HG03095 (cell line): ENCODE data around the gene OR51B6.
A peak's percentile ranks its signal among the peaks of the same experiment; 100 is the strongest.
"Not testable (repeated sequence)": the region's sequence is repeated elsewhere in the genome, so short reads cannot be mapped to it uniquely, and the experiment has no call there.

Experiments used
- ATAC-seq: cut with Tn5 transposase; IDR thresholded peaks from one replicate; pipeline ENCODE4 v1.9.1; 2021; ENCODE audit warnings: moderate library complexity; ENCODE audit not compliant: unreplicated experiment

OR51B6 gene

DNA sequence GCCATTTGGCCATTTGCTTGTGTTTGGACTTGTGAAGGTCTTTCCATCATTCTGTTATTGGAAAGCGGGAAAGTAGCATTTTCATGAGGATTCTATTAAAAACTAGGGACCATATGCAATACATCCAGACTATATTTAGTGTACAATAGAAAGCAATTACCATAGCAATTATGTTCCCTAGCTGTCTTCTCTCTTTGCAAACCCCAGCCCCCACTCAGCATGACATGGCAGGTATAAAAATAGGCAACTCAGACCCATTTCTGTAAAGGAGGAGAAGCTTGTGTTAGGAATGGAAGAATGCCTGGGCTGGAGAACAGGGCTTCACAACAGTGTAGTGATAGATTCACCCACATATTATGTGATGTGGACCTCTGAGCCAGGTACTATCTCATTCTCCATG, 12.4 kb downstream of the OR51B6 start:
- ATAC-seq = no peak

DNA sequence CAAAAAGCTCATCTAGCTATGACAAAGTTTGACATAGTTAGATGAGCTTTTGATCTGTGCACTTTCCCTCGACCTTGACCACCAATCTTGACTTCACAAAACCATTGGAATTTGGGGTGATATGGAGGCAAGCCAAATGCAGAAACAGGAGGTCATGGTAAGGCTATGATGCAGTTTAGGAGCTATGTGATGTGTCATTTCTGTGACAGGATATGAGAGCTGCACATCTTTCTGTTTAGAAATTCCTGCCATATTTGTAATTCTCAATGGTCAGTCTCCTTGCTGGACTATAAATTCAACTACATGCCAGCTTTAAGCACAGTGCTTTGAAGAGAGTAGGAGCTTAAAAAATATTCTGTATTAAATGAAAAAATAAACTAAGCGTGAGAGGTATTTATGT, 12.9 kb downstream of the OR51B6 start:
- no peak for ATAC-seq

DNA sequence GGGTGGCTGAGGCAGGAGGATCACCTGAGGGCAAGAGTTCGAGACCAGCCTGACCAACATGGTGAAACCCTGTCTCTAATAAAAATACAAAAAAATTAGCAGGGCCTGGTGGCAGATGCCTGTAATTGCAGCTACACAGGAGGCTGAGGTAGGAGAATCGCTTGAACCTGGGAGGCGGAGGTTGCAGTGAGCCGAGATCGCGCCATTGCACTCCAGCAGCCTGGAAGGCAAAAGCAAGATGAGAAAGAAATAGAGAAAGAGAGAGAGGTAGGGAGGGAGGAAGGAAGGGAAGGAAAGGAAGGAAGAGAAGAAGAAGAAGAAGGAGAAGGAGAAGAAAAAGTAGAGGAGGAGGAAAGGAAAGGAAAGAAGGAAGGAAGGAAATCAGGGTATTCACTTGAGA, 15.1 kb downstream of the OR51B6 start:
- not testable (repeated sequence) for ATAC-seq

DNA sequence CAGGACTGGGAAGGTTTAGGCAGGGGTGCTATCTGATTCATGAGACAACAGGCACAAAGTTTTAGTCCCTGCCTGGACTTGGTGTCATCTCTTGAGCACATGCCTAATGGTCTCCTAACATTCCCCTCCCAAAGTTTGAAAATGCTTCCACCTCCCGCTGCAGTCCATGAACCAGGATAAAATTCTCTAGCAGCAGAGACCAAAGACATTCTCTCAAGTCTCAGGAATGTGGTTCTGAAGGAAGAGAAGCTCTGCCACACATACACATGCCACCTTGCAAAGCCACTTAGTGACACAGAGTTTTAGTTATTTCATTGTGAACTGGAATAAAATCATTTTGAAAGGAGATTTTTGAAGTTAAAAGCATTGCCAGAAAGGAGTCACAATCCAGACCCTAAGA, 15.5 kb downstream of the OR51B6 start:
- no peak for ATAC-seq

DNA sequence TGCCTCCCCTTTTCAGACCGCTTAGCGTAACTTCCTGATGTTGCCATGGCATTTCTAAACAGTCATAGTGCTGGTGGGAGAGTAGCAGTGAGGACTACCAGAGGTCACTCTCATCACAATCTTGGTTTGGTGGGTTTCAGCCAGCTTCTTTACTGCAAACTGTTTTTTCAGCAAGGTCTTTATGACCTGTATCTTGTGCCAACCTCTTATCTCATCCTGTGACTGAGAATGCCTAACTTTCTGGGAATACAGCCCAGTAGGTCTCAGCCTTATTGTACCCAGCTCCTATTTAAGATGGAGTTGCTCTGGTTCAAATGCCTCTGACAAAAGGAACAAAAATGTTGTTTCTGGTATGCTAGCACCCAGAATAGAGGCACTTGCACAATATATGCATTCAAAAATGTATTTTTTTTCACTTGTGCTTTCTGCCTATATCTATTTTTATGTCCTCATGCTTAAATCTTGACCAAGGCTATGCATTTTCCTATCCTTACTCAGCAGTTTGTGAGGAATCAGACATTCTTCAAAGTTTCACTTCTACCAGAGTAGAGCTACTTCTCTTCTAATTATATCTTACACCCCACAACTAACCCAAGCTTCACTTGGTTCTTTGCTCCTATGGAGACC, 16.3 kb downstream of the OR51B6 start:
- no peak for ATAC-seq

DNA sequence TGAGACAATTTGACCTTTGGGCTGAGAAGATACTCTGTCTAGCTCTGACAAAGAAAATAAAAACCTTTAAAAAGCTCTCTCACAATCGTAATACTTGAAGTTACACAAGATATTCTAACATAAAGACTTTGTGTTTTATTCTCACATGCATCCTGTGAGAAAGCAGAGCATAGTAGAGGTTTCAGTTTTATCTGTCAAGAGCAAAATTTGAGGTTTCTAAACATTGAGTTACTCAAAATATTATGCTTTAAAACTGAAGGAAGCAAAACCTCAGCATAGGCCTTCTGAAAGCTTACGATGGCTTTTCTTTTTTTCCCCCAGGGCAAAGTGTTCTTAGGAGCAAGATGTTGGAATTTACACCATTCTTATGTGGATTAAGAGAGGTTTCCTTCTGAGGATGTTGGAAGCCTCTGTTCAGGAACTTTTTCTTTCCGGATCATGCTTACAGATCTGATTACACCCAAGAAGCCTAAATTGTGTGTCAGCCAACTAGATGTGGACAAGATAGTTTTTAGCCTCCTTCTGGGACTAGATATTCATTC, 17.3 kb downstream of the OR51B6 start:
- ATAC-seq = peak; percentile 60

DNA sequence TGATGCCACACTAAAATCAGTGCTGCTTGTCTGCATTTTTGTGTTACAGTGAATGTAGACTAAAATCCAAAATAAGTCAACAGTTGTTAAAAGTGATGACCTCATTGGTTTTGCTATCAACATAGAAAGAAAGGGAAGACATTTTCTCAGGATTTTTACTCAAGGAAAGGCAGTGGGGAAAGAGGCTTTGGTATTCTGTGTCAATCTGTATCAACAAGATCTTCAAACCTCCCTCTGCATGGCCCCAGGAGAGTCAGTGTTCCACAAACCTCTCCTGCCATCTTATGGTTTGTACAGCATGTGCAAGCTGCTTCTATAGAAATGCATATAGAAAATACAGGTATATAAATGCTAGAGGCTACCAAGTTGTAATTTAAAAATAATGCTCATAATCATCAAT, 18.5 kb downstream of the OR51B6 start:
- no peak for ATAC-seq

DNA sequence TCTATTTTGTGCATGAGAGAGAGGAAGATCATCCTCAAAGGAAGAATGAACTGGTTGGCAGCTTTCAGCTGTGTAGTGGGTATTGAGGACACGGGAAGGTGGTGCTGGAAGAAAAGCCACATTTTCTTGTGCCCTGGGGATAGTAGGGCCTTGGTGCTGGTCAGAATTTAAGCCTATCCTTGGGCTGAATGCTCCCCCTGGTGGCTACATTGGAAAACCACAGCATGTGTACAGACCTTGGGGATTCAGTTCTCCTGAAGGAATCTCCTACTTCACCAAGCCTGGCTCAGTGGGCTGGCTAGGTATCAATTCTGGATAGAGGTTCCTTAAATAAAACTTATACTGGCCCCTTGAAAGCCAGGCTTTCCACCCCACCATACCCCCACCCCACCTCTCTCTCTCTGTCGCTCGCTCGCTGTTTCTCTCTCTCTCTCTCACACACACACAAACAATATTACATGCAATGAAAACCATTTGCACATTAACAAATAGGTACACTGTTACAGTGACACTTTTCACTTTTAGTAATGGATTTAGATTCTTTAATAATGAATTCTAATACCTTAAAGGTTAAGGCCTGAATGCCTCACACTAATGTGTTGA, 29.5 kb downstream of the OR51B6 start:
- peak; percentile 75 for ATAC-seq

DNA sequence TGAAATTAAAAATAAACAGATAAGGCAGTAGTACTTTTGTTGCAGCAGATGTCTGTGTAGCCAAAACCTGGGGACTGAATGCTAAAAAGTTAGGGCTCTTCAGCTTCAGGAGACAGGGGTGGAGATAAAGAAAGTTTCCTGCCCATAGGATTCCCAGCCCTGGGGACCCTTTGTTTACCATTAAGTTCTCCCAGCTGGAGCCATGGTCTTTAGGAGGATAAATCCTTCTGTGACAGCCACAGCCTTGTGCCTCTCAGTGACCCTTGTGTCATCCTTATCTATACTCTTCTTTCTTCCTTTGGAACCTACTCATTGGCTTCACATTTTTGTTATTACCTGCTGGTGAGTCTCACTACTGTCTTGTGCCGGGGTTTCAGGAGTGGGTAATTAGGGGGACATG, 32.3 kb downstream of the OR51B6 start, which contains the start of gene OR51M1:
TSS of gene OR51M1 (plus strand) at position 237 of the 400 bp plus-strand sequence. CDS start 5,587 bp downstream, outside the sequence.
- no peak for ATAC-seq

DNA sequence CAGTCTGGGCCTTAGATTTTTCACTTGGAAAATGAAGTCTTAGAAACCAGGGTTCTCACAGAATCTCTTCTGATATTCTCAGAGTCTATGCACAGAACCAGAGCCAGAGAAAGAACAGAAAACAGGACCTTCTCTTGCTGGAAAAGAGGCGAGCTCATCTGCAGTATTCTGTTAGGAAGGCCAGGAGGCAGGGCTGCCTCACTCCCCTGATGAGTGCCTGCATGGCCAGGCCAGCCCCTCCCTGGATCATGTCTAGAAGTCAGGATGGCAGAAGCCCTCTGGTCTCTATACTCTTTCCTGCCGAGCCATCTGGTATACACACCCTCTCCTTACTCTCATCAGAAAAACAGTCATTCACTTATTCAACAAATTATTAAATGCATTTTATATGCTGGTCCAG, 33.0 kb downstream of the OR51B6 start:
- ATAC-seq = no peak

DNA sequence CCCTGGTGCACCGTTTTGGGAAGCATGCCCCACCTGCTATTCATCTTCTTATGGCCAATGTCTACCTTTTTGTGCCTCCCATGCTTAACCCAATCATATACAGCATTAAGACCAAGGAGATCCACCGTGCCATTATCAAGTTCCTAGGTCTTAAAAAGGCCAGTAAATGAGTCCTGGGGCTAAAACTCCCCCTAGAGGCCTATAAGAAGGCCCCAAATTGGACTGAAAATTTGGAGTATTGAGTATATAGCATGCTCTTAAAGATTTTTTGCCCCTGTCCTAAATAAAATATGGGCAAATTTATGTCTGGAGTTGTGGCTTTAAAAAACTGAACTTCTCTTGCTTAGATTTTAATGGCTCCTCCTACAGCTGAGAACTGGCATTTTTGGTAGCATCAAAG, 38.9 kb downstream of the OR51B6 start:
- ATAC-seq = no peak

DNA sequence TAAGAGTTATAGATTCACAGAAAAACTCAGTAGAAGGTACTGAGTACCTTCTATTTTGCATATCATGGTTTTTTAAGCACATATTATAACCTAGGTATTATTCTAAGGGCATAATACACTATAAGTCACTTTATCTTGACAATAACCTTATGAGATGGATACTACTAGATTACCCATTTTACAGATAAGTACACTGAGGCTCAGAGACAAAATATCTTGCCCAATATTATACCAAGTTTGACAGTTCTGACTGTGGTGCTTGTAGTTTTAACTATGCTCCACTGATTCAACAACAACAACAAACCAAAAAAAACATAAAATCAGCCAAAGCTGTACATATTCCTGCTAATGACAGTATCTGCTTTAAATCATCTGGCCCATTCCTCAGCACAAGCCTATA, 42.8 kb downstream of the OR51B6 start:
- ATAC-seq = no peak

DNA sequence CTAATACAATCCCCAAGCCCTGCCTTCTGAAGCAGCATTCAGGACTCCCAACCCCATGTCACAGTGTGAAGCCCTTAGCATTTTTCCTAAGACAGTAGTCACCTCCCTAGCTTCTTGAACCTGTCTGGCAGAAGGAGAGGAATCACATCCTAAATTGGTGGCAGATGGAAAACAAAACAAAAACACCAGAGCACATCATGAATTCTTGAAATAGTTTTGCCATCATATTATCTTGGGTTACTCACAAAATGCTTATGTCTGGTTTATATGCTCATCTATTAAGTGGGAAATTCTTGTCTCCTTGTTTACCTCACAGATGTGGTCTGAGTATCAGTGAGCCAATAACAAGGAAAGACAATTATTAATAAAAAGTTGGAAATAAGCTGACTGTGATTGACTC, 47.6 kb downstream of the OR51B6 start:
- ATAC-seq = no peak
